Measurements from ENCODE around the gene NRP2.

DNA sequence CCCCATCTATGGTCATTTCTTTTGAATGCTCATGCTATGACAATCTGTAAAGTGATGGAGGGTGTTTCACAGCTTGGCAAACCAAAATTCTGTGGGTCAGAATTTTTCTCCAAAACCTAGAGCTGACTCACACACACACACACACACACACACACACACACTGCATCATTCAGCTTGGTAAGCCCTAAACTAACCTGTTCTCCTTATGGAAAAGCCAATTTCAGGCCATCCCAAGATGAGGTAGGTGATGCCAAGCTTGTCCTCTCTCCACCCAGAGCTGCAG lies 45.0 kb upstream of the NRP2 start:
- TF ChIP-seq, protein P1, sequence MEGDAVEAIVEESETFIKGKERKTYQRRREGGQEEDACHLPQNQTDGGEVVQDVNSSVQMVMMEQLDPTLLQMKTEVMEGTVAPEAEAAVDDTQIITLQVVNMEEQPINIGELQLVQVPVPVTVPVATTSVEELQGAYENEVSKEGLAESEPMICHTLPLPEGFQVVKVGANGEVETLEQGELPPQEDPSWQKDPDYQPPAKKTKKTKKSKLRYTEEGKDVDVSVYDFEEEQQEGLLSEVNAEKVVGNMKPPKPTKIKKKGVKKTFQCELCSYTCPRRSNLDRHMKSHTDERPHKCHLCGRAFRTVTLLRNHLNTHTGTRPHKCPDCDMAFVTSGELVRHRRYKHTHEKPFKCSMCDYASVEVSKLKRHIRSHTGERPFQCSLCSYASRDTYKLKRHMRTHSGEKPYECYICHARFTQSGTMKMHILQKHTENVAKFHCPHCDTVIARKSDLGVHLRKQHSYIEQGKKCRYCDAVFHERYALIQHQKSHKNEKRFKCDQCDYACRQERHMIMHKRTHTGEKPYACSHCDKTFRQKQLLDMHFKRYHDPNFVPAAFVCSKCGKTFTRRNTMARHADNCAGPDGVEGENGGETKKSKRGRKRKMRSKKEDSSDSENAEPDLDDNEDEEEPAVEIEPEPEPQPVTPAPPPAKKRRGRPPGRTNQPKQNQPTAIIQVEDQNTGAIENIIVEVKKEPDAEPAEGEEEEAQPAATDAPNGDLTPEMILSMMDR (conservative IDR thresholded peaks at IDR 0.05): no peak
- TF ChIP-seq EZH2 (IDR thresholded peaks at IDR 0.05; ENCODE audit: low read depth): no peak

Data from PC-9 (cell line).